GM21526 (cell line): ENCODE measurements around the gene GYPB.
"Not testable (repeated sequence)": the region's sequence is repeated elsewhere in the genome, so short reads cannot be mapped to it uniquely, and the experiment has no call there.

Source experiments
- ATAC-seq: cut with Tn5 transposase; IDR thresholded peaks from one replicate; pipeline ENCODE4 v1.9.1; 2021; ENCODE audit warnings: moderate library complexity; ENCODE audit not compliant: unreplicated experiment, low FRiP score

Gene GYPB

DNA sequence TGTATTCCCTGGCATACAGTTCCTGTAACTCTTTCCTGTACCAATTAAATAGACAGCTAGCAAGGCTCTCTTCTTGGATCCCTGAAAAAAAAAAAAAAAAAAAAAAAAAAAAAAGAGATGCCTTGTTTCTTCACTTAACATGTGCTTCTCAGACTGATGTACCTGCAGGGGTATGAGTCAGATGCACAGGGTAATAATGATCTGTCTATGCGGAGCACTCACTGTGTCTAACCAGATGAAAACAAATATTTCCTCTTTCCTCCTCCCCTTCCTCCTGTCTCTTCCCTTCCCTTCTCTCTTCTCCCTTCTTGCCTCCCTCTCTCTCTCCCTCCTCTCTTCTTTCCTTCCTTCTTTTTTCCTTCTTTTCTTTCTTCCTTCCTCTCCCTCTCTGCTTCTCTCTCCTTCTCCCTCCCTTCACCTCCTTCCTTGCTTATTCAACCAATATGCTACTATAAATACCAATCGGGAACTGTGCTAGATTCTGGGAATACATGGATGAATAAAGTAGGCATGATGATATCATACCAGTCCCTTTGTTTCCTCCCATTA, 3.0 kb downstream of the GYPB start:
- ATAC-seq: not testable (repeated sequence)

DNA sequence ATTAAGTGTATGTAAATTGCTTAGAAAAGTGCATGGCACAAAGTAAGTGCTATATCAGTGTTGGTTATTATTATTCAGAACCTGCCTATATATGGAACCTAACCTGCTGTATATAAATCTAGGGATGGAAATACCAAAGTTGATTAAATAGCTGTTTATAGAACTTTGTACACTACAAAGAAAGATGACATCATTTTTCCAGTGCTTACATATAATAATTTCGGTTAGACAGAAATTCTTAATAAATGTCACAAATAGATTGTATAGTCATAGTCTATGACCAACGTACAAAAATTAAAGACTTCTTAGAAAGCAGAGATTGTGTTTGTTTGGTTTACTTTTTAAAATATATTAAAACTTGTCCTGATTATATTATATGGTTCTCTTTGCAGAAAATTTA, 4.4 kb downstream of the GYPB start:
- ATAC-seq: no peak

DNA sequence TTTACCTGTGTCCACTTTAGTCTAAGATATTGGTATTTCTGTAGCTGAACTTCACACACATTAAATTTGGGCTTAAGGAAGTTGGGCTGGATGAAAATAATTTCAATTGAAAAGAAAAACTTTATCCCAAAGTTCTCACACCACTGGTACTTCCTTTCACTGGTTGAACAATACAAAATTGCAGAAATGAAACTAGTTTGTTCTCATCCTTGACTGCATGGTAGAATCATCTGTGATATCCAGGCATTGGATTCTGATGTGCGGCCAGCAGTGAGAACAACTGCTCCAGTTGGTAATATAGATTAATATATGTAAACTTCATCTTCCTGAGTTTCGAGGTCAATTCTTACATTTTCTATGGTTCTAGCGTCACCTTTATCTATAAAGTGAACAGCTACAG, 10.6 kb downstream of the GYPB start:
- ATAC-seq: not testable (repeated sequence)

- ATAC-seq: not testable (repeated sequence)
These were observed 11.2 kb downstream of the GYPB start for GRCh38 chr4:144007960-144008359.

GRCh38 chr4:144006200-144006803, 12.9 kb downstream of the GYPB start:
- not testable (repeated sequence) for ATAC-seq

DNA sequence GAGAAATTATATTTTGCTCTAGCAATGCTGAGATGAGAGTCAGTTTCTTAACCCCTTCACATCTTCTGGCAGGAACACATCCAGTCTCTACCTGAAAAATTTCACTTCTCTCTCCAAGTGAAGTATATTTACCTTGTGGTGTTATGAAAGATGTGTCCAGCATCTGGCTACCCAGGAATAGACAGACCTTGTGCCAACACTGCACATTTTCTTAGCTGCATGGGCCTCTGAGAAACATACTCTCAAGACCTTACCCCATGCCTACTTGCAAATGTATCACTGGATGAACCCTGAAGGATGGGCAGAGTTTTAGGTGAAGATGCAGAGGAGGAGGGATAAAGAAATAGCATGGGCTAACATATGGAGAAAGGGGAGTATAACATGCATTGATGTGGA, 13.6 kb downstream of the GYPB start:
- not testable (repeated sequence) for ATAC-seq

- not testable (repeated sequence) for ATAC-seq
These were observed 14.2 kb downstream of the GYPB start for GRCh38 chr4:144004868-144005557.

GRCh38 chr4:144003890-144004265, 15.3 kb downstream of the GYPB start:
- ATAC-seq: not testable (repeated sequence)

- not testable (repeated sequence) for ATAC-seq
These were observed 15.8 kb downstream of the GYPB start for GRCh38 chr4:144003205-144003889.

GRCh38 chr4:144000331-144000995, 18.7 kb downstream of the GYPB start:
- not testable (repeated sequence) for ATAC-seq

DNA sequence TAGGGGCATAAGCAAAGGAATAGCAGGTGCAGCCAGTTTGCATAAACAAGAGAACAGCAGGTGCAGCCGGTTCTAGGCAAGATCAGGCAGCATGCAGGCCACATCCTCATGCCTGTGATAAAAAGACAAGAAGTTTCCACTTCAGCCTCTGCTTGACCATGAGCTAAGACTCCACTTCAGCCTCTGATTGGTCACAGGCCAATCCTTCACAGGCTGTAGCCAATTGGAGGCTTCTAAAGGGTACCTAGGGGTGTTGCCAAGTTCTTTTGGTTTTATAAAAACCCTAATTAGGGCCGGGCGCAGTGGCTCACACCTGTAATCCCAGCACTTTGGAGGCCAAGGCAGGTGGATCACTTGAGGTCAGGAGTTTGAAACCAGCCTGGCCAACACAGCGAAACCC, 23.0 kb downstream of the GYPB start:
- not testable (repeated sequence) for ATAC-seq

DNA sequence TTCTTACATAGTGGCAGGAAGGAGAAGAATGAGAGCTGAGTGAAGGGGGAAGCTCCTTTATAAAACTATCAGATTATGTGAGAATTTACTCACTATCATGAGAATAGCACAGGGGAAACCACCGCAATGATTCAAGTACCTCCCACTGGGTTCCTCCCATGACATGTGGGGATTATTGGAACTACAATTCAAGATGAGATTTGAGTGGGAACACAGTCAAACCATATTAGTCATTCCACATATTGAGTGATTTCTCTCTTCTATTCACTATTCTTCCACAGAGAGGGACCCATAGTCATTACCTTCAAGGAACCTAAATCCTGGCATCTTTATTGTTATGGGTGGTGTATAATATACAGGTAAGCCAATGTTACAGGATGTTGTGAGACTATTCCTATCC, 27.4 kb downstream of the GYPB start:
- ATAC-seq: not testable (repeated sequence)

DNA sequence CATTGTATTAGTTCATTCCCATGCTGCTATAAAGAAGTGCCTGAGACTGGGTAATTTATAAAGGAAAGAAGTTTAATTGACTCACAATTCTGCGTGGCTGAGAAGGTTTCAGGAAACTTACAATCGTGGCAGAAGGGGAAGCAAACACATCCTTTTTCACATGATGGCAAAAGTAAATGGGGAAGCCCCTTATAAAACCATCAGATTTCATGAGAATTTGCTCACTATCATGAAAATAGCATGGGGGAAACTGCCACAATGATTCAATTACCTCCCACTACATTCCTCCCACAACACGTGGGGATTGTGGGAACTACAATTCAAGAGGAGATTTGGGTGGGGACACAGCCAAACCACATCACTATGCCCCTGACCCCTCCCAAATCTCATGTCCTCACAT, 28.5 kb downstream of the GYPB start:
- not testable (repeated sequence) for ATAC-seq

DNA sequence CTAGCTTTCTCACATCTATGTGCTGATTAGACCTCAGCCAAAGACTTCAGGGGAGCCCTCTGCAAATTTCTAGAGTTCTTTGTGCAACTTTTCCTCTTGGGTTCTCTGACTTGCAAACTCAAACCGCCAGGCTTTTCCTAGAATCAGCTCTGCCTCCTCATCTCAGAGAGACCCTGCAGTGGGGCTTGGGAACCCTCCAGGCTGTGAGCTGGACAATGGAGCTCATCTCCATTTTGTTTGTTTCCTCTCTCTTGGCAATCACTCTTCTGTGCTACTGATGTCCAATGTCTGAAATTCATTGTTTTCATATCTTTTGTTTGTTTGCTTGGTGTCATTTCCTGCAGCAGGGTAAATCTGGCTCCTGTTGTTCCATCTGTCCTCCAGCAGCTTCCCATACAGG, 33.0 kb downstream of the GYPB start:
- no peak for ATAC-seq

- not testable (repeated sequence) for ATAC-seq
These were observed 38.4 kb downstream of the GYPB start for GRCh38 chr4:143980776-143981175.

- ATAC-seq: not testable (repeated sequence)
These were observed 43.7 kb downstream of the GYPB start for GRCh38 chr4:143975527-143975926.

- ATAC-seq: not testable (repeated sequence)
These were observed 45.2 kb downstream of the GYPB start for GRCh38 chr4:143974021-143974420.

DNA sequence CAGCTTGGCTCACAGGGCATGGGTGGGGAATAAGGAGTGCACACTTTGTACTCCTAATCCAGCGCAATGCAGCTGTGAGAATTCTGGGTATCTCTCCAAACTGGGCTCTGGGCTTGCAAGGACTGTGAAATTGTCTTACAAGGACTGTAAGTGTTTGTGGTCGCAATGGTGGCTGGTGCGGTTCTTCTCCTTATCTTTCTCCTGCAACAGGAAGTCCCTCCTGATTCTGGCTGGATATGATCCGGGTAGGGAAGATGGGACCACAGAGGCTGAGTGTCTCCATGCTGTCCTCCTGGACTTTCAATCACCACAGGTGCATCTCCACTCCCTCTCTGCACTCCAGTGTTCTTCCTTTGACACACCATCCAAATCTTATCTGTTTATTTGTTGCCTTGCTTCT, 58.1 kb downstream of the GYPB start:
- no peak for ATAC-seq

- ATAC-seq: not testable (repeated sequence)
These were observed 63.9 kb downstream of the GYPB start for GRCh38 chr4:143955306-143955705.

GRCh38 chr4:143951458-143951972, 67.7 kb downstream of the GYPB start:
- not testable (repeated sequence) for ATAC-seq

DNA sequence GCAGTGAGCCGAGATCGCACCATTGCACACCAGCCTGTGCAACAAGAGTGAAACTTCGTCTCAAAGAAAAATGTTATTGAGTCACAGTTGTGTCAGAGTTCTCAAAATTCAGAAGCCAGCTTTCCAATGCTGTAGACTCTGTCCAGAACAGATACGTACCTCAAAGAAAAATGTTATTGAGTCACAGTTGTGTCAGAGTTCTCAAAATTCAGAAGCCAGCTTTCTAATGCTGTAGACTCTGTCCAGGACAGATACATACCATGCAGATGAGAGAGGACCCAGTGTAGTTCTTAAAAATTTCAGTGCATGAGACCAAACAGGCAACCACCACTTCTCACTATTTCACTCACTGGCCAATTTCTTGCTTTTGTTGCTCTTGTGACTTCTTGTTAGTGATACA, 68.2 kb downstream of the GYPB start:
- not testable (repeated sequence) for ATAC-seq
